Measurements from ENCODE around the gene ASXL2.
A peak's percentile ranks its signal among the peaks of the same experiment; 100 is the strongest.
"Not testable (repeated sequence)": the region's sequence is repeated elsewhere in the genome, so short reads cannot be mapped to it uniquely, and the experiment has no call there.

The ASXL2 gene

DNA sequence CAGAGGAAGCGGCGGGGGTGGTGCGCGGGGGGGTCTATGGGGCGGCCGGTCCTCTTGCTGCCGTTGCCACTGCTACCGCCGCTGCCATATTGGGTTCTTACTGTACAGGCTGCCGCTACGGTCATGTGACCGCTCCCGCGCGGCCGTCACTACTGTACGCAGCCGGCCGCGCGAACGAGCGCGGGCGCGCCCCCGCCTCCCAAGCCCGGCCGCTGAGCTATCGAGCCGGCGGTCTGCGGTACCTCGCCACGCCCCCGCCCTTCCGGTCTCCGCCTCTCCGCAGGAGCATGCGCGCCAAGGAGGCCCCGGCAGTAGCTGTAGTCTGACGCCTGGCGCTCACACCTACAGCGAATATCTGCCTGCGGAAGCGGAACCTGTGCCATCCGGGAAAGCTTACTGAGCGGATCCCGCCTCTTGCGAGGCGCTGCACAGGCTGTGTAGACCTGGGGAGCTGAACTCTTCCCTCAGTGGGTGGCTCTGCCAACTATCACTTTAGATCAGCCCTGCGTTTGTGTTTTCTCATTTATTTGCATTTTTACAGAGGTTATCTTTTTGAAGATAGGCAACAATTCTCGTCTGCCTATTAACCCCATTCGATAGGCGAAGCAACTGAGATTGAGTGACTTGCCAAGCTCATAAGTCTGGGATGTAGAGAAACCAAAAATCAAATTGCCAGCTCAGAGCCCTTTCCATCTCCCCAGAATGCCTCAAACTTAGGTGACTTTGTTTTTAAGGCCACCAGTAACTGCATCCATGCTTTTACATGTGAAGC, at the start of gene ASXL2:
TSS of gene ASXL2 (minus strand) at position 127 of the 772 bp plus-strand sequence. CDS start 265 bp downstream, outside the sequence.
- peak; percentile 94 to 95 for DNase-seq (ENCODE audit: low read depth in 2 of 2)

GRCh38 chr2:25926984-25927756, 48.9 kb upstream of the ASXL2 start:
- DNase-seq (ENCODE audit: low read depth in 2 of 2): no peak

GRCh38 chr2:25922501-25922900, 44.2 kb upstream of the ASXL2 start:
- DNase-seq (ENCODE audit: low read depth in 2 of 2): no peak

DNA sequence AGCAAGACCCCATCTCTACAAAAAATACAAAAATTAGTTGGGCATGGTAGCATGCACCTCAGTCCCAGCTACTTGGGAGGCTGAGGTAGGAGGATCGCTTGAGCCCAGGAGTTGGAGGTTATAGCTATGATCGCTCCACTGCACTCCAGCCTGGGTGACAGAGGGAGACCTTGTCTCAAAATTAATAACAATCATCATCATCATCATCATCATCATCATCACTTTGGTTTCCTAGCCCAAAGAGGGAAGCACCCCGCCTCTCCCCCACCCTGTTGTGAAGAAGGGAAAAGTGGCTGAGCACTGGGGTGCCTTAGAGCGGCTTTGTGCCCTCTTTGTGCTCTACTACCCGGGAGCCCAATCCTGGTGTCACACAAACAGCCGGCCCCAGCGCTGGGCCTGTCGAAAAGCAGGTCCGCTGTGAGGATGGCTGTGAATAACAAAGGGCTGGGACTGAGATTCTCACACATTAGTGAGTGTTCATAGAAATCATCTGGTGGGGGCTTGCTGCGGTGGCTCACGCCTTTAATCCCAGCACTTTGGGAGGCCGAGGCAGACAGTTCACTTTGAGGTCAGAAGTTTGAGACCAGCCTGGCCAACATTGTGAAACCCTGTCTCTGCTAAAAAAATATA, 42.6 kb upstream of the ASXL2 start:
- no peak for DNase-seq (ENCODE audit: low read depth in 2 of 2)

DNA sequence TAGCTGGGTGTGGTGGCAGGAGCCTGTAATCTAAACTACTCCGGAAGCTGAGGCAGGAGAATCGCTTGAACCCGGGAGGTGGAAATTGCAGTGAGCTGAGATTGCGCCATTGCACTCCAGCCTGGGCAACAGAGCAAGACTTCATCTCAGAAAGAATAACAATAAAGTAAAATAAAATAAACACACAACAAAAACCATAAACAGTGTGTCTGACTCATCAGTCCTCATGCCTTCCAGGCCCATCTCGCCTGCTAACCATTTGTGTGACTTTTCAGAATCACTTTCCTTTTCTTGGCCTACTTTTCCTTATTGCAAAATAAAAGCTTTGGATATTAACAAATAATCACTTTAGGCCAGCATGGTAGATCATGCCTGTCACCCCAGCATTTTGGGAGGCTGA, 42.0 kb upstream of the ASXL2 start:
- no peak for DNase-seq (ENCODE audit: low read depth in 2 of 2)

DNA sequence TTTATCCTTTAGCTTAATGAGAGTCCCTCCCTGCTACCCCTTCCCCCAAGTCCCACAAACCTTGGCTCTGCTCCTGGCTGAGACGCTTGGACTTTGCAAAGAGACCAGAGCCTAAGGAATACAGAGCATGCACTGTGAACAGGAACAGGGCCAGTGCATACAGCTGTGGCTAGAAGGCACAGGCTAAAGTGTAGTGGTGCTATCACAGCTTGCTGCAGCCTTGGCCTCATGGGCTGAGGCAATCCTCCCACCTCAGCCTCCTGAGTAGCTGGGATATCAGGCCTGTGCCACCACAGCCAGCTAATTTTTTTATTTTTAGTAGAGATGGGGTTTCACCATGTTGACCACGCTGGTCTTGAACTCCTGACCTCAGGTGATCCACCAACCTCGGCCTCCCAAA, 39.5 kb upstream of the ASXL2 start:
- no peak for DNase-seq (ENCODE audit: low read depth in 2 of 2)

GRCh38 chr2:25917411-25917810, 39.1 kb upstream of the ASXL2 start:
- not testable (repeated sequence) for DNase-seq (ENCODE audit: low read depth in 2 of 2)

DNA sequence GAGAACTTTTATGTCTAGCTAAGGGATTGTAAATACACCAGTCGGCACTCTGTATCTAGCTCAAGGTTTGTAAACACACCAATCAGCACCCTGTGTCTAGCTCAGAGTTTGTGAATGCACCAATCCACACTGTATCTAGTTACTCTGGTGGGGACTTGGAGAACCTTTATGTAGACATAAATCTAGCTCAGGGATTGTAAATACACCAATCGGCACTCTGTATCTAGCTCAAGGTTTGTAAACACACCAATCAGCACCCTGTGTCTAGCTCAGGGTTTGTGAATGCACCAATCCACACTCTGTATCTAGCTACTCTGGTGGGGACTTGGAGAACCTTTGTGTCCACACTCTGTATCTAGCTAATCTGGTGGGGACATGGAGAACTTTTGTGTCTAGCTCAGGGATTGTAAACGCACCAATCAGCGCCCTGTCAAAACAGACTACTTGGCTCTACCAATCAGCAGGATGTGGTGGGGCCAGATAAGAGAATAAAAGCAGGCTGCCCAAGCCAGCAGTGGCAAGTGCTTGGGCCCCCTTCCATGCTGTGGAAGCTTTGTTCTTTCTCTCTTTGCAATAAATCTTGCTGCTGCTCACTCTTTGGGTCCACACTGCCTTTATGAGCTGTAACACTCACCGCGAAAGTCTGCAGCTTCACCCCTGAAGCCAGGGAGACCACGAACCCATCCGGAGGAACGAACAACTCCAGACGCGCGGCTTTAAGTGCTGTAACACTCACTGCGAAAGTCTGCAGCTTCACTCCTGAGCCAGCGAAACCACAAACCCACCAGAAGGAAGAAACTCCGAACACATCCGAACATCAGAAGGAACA, 37.9 kb upstream of the ASXL2 start:
- DNase-seq (ENCODE audit: low read depth in 2 of 2): peak; percentile 2 to 11

DNA sequence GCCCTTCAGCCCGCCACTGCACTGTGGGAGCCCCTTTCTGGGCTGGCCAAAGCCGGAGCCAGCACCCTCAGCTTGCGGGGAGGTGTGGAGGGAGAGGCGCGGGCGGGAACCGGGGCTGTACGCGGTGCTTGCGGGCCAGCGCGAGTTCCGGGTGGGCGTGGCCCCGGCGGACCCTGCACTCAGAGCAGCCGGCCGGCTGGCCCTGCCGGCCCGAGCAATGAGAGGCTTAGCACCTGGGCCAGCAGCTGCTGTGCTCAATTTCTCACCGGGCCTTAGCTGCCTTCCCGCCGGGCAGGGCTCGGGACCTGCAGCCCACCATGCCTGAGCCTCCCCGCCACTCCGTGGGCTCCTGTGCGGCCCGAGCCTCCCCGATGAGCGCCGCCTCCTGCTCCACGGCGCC, 37.1 kb upstream of the ASXL2 start:
- not testable (repeated sequence) for DNase-seq (ENCODE audit: low read depth in 2 of 2)

- not testable (repeated sequence) for DNase-seq (ENCODE audit: low read depth in 2 of 2)
Observed at GRCh38 chr2:25913696-25913973, 35.3 kb upstream of the ASXL2 start.

DNA sequence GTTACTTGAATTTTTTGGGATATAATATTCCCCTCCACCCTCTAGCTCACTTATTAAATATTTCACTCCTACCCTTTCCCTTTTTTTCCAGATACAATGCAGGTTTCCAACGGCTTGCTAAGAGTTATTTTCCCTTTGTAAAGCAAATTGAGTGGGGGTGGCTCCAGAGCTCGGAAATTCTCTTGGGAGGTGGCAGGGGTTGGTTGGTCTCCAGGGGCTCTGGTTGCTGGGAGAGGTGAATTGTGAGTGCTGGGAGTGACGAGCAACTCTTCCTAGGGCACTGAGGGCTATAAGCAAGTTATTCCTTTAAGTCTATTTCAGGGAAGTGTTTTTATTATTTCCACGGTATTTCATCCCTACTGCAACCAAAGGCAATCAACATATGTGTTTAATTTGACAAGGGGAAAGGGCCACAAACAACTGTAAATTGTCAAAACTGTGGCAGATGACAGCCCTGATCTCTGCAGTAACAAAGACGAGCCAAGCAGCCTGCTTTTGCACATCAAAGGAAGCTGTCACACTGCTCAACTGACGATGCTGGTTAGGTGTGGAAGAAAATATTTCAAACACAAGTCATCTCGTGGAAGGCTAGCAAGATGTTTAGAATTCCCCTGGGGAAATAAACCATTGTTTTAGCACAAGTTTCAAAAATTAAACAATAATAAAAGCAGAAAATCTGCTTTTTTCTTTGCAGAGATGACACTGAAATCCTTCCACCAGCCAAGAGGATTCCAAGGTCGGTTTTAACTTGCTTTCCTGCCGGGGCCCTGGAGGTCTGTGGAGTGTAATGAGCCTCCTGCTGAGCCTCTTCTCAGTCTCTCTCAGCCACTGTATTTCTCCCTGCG, 34.8 kb upstream of the ASXL2 start:
- no peak for DNase-seq (ENCODE audit: low read depth in 2 of 2)

DNA sequence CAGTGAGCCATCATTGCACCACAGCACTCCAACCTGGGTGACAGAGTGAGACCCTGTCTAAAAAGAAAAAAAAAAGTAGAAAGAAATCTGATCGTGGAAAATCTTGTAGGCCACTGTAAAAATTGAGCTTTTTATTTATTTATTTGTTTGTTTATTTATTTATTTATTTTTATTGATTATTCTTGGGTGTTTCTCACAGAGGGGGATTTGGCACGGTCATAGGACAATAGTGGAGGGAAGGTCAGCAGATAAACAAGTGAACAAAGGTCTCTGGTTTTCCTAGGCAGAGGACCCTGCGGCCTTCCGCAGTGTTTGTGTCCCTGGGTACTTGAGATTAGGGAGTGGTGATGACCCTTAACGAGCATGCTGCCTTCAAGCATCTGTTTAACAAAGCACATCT, 31.3 kb upstream of the ASXL2 start:
- not testable (repeated sequence) for DNase-seq (ENCODE audit: low read depth in 2 of 2)

DNA sequence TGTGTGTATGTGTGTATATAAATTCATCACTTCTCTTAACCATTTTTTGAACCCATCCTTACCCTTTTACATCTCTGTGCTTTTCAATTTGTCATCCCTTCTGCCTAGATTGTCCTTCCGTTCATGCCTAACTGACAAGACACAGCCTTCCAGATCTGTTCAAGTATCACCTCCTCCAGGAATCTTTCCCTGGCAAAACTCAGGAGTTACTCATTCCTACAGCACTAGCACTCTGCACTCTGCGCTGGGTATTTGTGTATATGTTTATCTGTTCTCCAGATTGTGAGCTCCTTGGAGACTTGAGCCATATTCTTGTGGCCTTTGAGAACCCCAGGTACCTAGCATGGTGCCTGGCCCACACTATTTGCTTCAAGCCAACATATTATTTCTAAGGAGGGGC, 26.8 kb upstream of the ASXL2 start:
- DNase-seq (ENCODE audit: low read depth in 2 of 2): no peak

- no peak for DNase-seq (ENCODE audit: low read depth in 2 of 2)
Observed at GRCh38 chr2:25903216-25903776, 25.0 kb upstream of the ASXL2 start.

GRCh38 chr2:25899404-25899970, 21.2 kb upstream of the ASXL2 start:
- DNase-seq (ENCODE audit: low read depth in 2 of 2): no peak

GRCh38 chr2:25897506-25897905, 19.2 kb upstream of the ASXL2 start:
- DNase-seq (ENCODE audit: low read depth in 2 of 2): no peak

DNA sequence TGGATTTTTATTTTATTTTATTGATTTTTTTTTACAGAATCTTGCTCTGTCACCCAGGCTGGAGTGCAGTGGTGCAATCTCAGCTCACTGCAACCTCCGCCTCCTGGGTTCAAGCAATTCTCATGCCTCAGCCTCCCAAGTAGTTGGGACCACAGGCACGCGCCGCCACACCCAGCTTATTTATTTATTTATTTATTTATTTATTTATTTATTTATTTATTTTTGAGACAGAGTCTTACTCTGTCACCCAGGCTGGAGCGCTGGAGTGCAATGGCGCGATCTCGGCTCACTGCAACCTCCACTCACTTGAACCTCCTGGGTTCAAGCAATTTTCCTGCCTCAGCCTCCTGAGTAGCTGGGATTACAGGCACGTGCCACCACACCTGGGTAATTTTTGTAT, 18.0 kb upstream of the ASXL2 start:
- not testable (repeated sequence) for DNase-seq (ENCODE audit: low read depth in 2 of 2)

DNA sequence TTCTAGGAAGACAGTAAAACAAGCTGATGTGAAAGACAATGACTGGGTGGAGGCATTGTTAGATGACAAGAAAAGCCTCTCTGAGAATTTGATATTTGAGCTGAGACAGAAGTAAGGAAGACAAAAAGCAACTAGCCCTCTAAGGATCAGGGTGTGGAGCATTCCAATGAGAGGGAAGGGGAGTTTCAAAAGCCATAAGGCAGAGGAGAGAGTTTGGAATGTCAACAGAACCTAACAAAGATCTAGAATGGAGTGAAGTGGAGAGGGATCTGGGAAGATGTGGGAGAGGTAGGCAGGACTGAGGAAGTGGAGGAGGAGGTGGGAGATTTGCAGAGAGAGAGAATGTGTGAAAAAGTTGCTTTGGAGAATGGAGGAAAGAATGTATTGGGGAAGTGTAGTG, 17.3 kb upstream of the ASXL2 start:
- no peak for DNase-seq (ENCODE audit: low read depth in 2 of 2)

DNA sequence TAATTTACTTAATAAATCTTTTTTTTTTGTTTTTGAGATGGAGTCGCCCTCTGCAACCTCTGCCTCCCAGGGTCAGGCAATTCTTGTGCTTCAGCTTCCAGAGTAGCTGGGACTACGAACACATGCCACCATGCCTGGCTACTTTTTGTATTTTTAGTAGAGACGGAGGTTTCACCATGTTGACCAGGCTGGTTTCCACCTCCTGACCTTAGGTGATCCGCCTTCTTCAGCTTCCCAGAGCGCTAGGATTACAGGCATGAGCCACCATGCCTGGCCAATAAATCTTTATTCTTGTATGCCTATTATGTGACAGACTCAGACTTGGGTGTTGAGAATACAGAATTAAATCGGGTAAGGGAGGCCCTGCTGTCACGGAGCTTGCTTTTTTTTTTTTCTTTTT, 16.7 kb upstream of the ASXL2 start:
- DNase-seq (ENCODE audit: low read depth in 2 of 2): no peak

- DNase-seq (ENCODE audit: low read depth in 2 of 2): no peak
Observed at GRCh38 chr2:25894135-25894830, 16.0 kb upstream of the ASXL2 start.

All from activated CD8-positive, alpha-beta memory T cell treated with anti-CD3 and anti-CD28 coated beads for 4 hours (primary cell).